Omental fat pad (tissue), 4 donors: ENCODE measurements around the gene TMEM273. TPM values are rescaled to one million over a fixed set of nuclear protein-coding genes. Genes with fewer than 3 reads are reported as not detected.

Experiments used
- ATAC-seq: fragments of 150-250 bp; one replicate; pipeline ENCODE4 v1.9.1; 2016; ENCODE audit warnings: mild to moderate bottlenecking, moderate library complexity; ENCODE audit not compliant: low FRiP score
- DNase-seq: peaks from one replicate; pipeline ENCODE4 v3.0.0-alpha.2; 2019; ENCODE audit warnings: low spot score
- CTCF ChIP-seq, 3 donors: fragments of 450-650 bp; IDR thresholded peaks; one replicate each; pipeline ENCODE4 v1.5.1; 2016 to 2017; ENCODE audit warnings: antibody characterized with exemption in 3 of 3, mild to moderate bottlenecking in 3 of 3, moderate library complexity in 2 of 3
- total RNA-seq, 4 donors: library from RNA; depleted of rRNA; stranded (reverse); fragments of >200 nt; gene quantifications; one replicate each; pipeline ENCODE4 v1.1.0, GENCODE V29; 2016

TMEM273 gene
- total RNA-seq, 4 donors from 2014 or later: 12.2 to 74.4 (median 34.1) TPM

DNA sequence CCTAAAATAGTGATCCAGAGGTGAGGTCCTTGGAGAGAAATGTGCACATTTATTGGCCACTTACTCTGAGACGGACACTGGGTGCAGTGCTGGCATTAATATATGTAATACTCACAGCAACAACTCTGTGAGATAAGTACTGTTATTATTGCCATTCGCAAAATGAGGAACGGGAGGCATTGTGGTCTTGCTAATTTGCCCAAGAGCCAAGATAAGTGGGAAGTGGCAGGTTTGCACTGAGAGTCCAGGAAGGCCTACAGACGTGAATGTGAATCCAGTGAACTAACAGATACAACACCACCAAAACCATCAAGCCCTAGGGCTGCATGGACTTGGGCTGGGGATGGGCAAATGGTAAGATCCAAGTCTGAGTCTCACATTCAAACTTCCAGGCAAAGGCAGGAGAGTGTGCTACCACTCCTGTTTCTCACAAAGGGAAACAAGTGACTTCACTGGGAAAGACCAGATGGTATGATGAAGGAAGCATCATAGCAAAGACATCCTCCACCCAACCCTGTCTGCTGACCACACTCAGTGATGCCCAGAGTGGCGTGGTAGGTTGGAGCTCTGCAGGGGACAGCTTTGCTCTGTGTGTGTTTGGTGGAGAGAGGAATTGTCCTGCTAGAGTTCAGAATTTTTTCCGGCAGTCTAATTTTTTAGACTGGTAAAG is 19.2 kb downstream of the TMEM273 start:
- ATAC-seq (no peak), DNase-seq (no peak)
- TF ChIP-seq CTCF (IDR thresholded peaks at IDR 0.05): no peak

GRCh38 chr10:49168171-49168540 is 20.0 kb downstream of the TMEM273 start:
- ATAC-seq (no peak), DNase-seq (no peak)
- TF ChIP-seq CTCF (IDR thresholded peaks at IDR 0.05): no peak

- no peak for TF ChIP-seq CTCF (IDR thresholded peaks at IDR 0.05)
- DNase-seq: no peak
- no peak for ATAC-seq
These were observed 20.6 kb downstream of the TMEM273 start for GRCh38 chr10:49167425-49168170.

DNA sequence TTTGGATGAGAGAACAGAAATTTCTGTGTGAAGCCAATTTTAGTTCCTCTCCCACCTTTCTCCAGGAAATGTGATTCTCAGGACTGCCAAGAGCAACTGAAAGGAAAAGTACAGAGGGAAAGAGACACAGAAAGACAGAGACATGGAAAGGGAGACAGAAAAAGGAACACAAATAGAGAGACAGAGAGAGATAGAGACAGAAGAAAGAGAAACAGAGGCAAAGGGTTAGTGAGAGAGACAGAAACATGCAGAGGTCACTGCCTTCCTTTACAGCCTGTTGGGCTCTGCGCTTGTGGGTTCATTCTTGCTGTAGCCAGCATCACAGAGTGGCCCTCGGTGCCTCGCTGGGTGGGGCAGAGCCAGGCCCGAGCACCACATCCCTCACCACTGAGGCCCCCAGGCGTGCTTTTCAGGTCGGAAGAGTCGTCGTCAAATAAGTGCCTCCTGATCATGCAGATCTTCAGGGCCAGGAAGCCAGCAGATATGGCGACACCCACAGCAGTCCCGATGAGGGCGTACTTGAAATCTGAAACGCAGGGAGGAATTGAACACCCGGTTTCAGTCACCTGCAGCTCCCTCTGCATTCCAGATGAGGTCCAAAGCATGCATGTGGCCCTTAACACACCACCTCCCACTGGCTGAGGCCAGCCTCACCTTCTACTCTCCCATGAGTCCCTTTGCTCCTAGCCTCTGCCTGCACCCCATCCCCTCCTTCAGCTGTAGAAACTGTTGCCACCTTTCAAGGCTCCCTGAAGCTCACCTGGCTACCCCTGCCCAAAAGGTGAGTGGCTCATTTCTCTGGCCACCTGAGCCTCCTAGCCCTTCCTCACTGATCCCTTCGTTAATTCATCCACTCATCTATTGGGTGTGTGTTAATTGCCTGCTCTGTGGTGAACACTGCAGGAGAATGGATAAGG is 21.4 kb downstream of the TMEM273 start:
- no peak for TF ChIP-seq CTCF (IDR thresholded peaks at IDR 0.05)
- ATAC-seq (no peak), DNase-seq (no peak)

DNA sequence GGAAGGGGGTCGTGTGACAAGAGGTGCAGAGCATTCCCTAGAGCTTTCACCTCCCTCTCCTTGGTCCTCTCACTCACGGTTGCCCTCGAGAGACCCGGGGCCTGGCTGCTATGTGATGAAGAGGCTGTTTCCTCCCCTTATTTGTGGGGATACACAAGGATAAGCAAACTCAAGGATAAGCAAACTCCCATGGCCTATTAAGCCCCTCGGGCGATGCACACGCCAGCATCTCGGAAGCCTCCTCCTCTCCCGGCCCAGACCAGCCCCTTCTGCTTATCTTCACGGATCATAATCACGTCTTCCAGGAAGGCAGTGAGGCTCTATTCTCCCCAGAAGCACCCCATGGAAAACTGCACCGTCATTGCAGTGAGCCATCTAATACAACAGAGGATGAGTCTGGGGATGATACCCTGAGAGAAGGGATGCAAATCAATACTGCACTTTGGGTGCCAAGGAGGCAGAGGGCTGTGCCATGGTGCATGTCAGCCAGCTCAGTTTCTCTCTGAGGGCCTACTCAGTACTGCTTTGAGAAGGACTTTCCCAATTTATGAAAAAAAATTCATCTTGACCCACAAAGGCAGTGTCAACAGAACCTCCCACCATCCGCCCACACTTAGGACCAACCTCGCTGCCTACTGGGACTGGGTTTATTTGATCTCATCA is 22.2 kb downstream of the TMEM273 start:
- no peak for ATAC-seq
- TF ChIP-seq CTCF (IDR thresholded peaks at IDR 0.05): no peak
- no peak for DNase-seq

DNA sequence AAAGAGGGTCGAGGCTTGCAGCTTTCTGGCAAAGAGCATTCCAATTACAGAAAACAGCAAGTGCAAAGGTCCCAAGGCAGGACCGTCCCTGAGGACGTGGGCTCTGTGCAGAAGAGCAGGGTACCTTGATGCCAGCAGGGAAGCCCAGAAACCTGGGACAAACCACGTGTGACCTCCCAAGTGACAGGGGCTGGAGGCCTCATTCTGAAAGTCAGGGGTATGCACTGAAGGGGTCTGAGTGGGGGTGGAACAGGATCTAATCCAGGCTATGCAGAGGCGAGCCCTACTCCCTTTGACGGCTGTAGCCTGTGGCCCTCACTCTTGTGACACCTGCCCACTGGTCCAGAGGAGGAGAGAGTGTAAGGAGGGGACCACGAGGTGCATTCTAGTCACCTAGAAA is 22.9 kb downstream of the TMEM273 start:
- ATAC-seq (no peak), DNase-seq (no peak)
- TF ChIP-seq CTCF (IDR thresholded peaks at IDR 0.05): no peak
